H1 (cell line): ENCODE data around the gene DSCAM. TPM values are rescaled to one million over a fixed set of nuclear protein-coding genes. Genes with fewer than 3 reads are reported as not detected.

Experiments used
- EP300 ChIP-seq, 2 experiments: IDR thresholded peaks; 1 replicate in 1 of 2; 2 replicates in 1 of 2; pipeline ENCODE4 v1.6.1; 2011 to 2012; ENCODE audit warnings: low read depth in 2 of 2, low read length in 2 of 2, mild to moderate bottlenecking in 2 of 2, borderline replicate concordance in 1 of 2, inconsistent platforms in 1 of 2, moderate library complexity in 1 of 2
- HDAC6 ChIP-seq: IDR thresholded peaks from one replicate; pipeline ENCODE4 v1.7.1; 2012; ENCODE audit warnings: low read depth, mild to moderate bottlenecking, inconsistent platforms, low read length, moderate library complexity
- TAF1 ChIP-seq: IDR thresholded peaks from 2 replicates; pipeline ENCODE4 v1.6.1; 2011; ENCODE audit warnings: mild to moderate bottlenecking, low read depth, low read length
- YY1 ChIP-seq: IDR thresholded peaks from 2 replicates; pipeline ENCODE4 v1.6.1; 2011; ENCODE audit warnings: low read depth, mild to moderate bottlenecking, low read length
- polyA plus RNA-seq, 7 experiments: library from polyadenylated mRNA; depleted of rRNA in 3 of 7; stranded (reverse) in 5 of 7; unstranded in 2 of 7; fragments of >200 nt in 5 of 7; fragments of 200-250 nt in 2 of 7; gene quantifications; 1 replicate in 5 of 7; 2 replicates in 1 of 7; 4 replicates in 1 of 7; pipeline versions ENCODE4 v1.2.1 to v1.2.3, GENCODE V29; 2011 to 2013; ENCODE audit warnings: missing spikeins in 2 of 7, mixed read lengths in 2 of 7
- total RNA-seq: library from RNA; stranded (reverse); fragmentation: NEBNext Ultra II Directional; extraction: Animal tissue kit (Norgen Biotek cat#: 25700); gene quantifications from 2 replicates; pipeline ENCODE4 v1.2.1, GENCODE V29; 2021

DSCAM gene
- total and polyA plus RNA-seq, 2 of the 8 experiments (the other 6 are each of a cell fraction or from before 2014, with no cell fraction given) = 0.02 to 0.15 TPM

DNA sequence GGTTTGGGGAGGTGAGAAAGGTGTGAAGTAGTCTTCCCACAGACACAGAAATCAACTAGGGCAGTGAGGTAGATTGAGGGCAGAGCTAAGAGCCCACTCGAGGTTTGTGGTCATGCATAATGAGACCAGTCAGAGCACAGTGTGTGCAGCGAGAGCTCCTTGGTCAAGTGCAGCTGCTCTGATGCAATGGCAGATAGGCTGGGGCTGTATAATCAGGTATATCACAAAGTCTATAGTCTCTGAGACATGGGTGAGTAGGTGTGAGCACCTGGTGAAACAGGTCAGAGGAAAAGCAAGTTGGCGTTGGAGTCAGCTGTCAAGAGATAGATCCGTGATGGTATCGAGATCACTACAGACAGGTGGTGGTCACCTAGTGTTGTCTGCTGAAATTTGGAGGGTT, 17.6 kb downstream of the DSCAM start (continued):
- TF ChIP-seq EP300 (IDR thresholded peaks at IDR 0.05; ENCODE audit: borderline replicate concordance in 1 of 2, low read depth in 2 of 2, low read length in 2 of 2) = no peak
- no peak for TF ChIP-seq HDAC6
- no peak for TF ChIP-seq YY1
- no peak for TF ChIP-seq TAF1
